Activated T-helper 17 cell treated with anti-CD3 and anti-CD28 coated beads, Interleukin-2, amount 50 U/mL, for 72 hours (primary cell): ENCODE results near the gene ANKRD42. TPM values are rescaled to one million over a fixed set of nuclear protein-coding genes. Genes with fewer than 3 reads are reported as not detected.
"Not testable (repeated sequence)": the region's sequence is repeated elsewhere in the genome, so short reads cannot be mapped to it uniquely, and the experiment has no call there.

ENCODE experiments used
- ATAC-seq: fragments of 150-1000 bp; cut with Tn5 transposase; replicated peaks from 2 replicates; pipeline ENCODE4 v1.10.0; 2021; ENCODE audit warnings: mild to moderate bottlenecking, moderate library complexity
- H3K27ac Mint-ChIP-seq: one replicate; pipeline ENCODE4 v1.8.0; 2022; ENCODE audit warnings: mixed read lengths
- H3K27me3 Mint-ChIP-seq: one replicate; pipeline ENCODE4 v1.8.0; 2022; ENCODE audit warnings: mixed read lengths
- H3K36me3 Mint-ChIP-seq: one replicate; pipeline ENCODE4 v1.8.0; 2022; ENCODE audit warnings: low read depth, mild to moderate bottlenecking, mixed read lengths
- H3K4me1 Mint-ChIP-seq: one replicate; pipeline ENCODE4 v1.8.0; 2022; ENCODE audit warnings: mixed read lengths
- H3K4me3 Mint-ChIP-seq: one replicate; pipeline ENCODE4 v1.8.0; 2022; ENCODE audit warnings: mild to moderate bottlenecking, mixed read lengths
- H3K9me3 Mint-ChIP-seq: one replicate; pipeline ENCODE4 v1.8.0; 2022; ENCODE audit warnings: mixed read lengths
- total RNA-seq, 2 donors: library from RNA; stranded (reverse); gene quantifications; one replicate each; pipeline ENCODE4 v1.2.3, GENCODE V29; 2022

ANKRD42 gene
- total RNA-seq, 2 donors from 2014 or later = 2.2 to 2.3 TPM

- H3K4me1 Mint-ChIP-seq = peaks cover 20% of the 10 kb centered on the region
- H3K27ac Mint-ChIP-seq = peak overlapping the region; percentile 94
- peak overlapping the region; percentile 92 for H3K4me3 Mint-ChIP-seq
- no peaks in the 10 kb centered on the region for H3K9me3 Mint-ChIP-seq
- ATAC-seq = no peak
- H3K36me3 Mint-ChIP-seq = peaks cover 60% of the 10 kb centered on the region
- no peaks in the 10 kb centered on the region for H3K27me3 Mint-ChIP-seq
Observed at GRCh38 chr11:83192606-83193245, 786 bp upstream of the ANKRD42 start.

- Mint-ChIP-seq H3K27me3 (no peaks in the 10 kb centered on the region), H3K27ac (peak overlapping the region; percentile 94), H3K9me3 (no peaks in the 10 kb centered on the region), H3K4me1 (peaks cover 20% of the 10 kb centered on the region), H3K36me3 (peaks cover 43% of the 10 kb centered on the region), H3K4me3 (peak overlapping the region; percentile 92)
- ATAC-seq = peak; percentile 62
Observed at GRCh38 chr11:83194281-83195142, 1.0 kb downstream of the ANKRD42 start.

DNA sequence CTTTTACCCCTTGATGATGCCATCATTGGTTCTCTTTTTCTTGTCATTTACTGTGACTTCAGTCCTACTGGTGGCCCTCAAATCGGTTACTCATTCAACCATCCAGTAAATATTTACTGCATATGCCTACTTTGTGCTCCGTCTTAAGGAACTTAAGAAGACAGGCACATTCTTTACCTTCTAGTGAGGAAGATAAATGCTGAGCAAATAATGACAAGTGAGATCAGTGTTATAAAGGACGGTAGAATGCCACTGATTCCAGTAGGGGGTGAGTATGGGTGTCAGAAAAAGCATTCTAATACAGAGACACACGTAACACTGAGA lies 1.6 kb downstream of the ANKRD42 start:
- Mint-ChIP-seq H3K9me3 (no peaks in the 10 kb centered on the region), H3K27me3 (no peaks in the 10 kb centered on the region), H3K27ac (peak overlapping the region; percentile 94), H3K36me3 (peaks cover 43% of the 10 kb centered on the region), H3K4me1 (peaks cover 23% of the 10 kb centered on the region), H3K4me3 (peak overlapping the region; percentile 92)
- no peak for ATAC-seq

DNA sequence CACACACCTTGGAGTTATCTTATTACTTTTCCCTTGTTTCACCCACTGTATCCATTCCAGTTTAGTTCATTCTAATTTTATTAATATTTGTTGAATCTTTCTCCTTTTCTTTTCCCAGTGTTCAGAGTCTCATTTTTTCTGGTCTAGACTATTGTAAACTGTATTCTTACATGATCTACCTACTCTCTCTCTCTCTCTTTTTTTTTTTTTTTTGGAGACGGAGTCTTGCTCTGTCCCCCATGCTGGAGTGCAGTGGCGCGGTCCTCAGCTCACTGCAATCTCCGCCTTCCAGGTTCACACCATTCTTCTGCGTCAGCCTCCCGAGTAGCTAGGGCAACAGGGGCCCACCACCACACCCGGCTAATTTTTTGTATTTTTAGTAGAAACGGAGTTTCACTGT lies 2.1 kb downstream of the ANKRD42 start:
- Mint-ChIP-seq H3K27ac (peak overlapping the region; percentile 94), H3K36me3 (peaks cover 43% of the 10 kb centered on the region), H3K4me3 (peak overlapping the region; percentile 92), H3K27me3 (no peaks in the 10 kb centered on the region), H3K9me3 (no peaks in the 10 kb centered on the region), H3K4me1 (peaks cover 25% of the 10 kb centered on the region)
- no peak for ATAC-seq

GRCh38 chr11:83200035-83200434 lies 6.5 kb downstream of the ANKRD42 start:
- H3K27me3 Mint-ChIP-seq = no peaks in the 10 kb centered on the region
- peaks cover 15% of the 10 kb centered on the region for H3K4me1 Mint-ChIP-seq
- no peaks in the 10 kb centered on the region for H3K9me3 Mint-ChIP-seq
- no peak overlapping the region for H3K4me3 Mint-ChIP-seq
- no peak for ATAC-seq
- H3K36me3 Mint-ChIP-seq = peaks cover 16% of the 10 kb centered on the region
- no peak overlapping the region for H3K27ac Mint-ChIP-seq

GRCh38 chr11:83205608-83206185 lies 12.2 kb downstream of the ANKRD42 start:
- H3K27ac Mint-ChIP-seq = no peak overlapping the region
- no peaks in the 10 kb centered on the region for H3K4me1 Mint-ChIP-seq
- ATAC-seq = no peak
- H3K36me3 Mint-ChIP-seq = peaks cover 22% of the 10 kb centered on the region
- no peak overlapping the region for H3K4me3 Mint-ChIP-seq
- H3K27me3 Mint-ChIP-seq = no peaks in the 10 kb centered on the region
- H3K9me3 Mint-ChIP-seq = no peaks in the 10 kb centered on the region

DNA sequence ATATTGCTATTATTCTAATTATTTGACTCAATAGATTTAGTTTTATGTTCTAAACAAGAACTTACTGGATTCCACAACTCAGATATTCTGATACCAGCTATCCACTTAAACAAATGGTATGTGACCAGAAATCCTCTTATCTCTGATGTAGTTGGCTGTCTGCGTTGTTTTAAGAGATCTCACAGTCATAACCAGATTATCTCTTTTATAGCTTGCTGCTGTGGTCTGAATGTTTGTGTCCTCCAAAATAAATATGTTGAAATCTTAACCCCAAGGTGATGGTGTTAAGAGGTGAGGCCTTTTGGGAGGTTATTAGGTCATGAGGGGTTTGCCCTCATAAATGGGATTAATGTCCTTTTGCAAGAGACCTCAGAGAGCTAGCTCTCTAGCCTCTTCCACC lies 12.7 kb downstream of the ANKRD42 start:
- H3K4me1 Mint-ChIP-seq = no peaks in the 10 kb centered on the region
- no peak for ATAC-seq

GRCh38 chr11:83206771-83207382 lies 13.4 kb downstream of the ANKRD42 start:
- not testable (repeated sequence) for ATAC-seq, H3K4me3 Mint-ChIP-seq, H3K27ac Mint-ChIP-seq, H3K9me3 Mint-ChIP-seq, H3K27me3 Mint-ChIP-seq, H3K4me1 Mint-ChIP-seq
- peaks cover 23% of the 10 kb centered on the region for H3K36me3 Mint-ChIP-seq

More for the DNA sequence above, 12.7 kb downstream of the ANKRD42 start:
- Mint-ChIP-seq H3K4me3 (no peak overlapping the region), H3K9me3 (no peaks in the 10 kb centered on the region), H3K27me3 (no peaks in the 10 kb centered on the region), H3K27ac (no peak overlapping the region), H3K36me3 (peaks cover 19% of the 10 kb centered on the region)

DNA sequence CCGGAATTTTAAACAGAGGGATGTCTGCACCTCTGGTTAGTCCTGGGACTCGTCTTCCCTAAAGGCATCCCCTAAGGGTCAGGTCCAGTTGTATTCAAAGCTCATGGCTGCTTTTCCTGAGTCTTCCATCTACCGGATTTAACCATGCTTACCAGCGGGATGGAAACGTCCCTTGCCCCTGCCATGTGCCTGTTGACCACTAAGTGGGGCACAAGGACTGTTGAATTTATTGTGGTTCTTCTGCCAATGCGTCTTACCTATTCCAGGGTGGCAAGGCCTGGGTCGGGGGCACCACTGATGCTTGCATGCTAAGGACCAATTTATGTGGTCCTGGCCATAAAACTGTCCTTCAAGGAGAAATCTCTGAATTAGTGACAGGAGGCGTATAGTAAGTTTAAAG lies 25.6 kb downstream of the ANKRD42 start:
- no peaks in the 10 kb centered on the region for H3K4me1 Mint-ChIP-seq
- no peaks in the 10 kb centered on the region for H3K27me3 Mint-ChIP-seq
- no peaks in the 10 kb centered on the region for H3K9me3 Mint-ChIP-seq
- H3K36me3 Mint-ChIP-seq = no peaks in the 10 kb centered on the region
- H3K27ac Mint-ChIP-seq = no peak overlapping the region
- no peak for ATAC-seq
- no peak overlapping the region for H3K4me3 Mint-ChIP-seq

- Mint-ChIP-seq H3K36me3 (no peaks in the 10 kb centered on the region), H3K27ac (no peak overlapping the region), H3K9me3 (no peaks in the 10 kb centered on the region), H3K4me3 (no peak overlapping the region), H3K4me1 (no peaks in the 10 kb centered on the region), H3K27me3 (no peaks in the 10 kb centered on the region)
- ATAC-seq = no peak
Observed at GRCh38 chr11:83220260-83220659, 26.7 kb downstream of the ANKRD42 start.

GRCh38 chr11:83221694-83222093 lies 28.2 kb downstream of the ANKRD42 start:
- no peak for ATAC-seq
- Mint-ChIP-seq H3K27me3 (no peaks in the 10 kb centered on the region), H3K27ac (no peak overlapping the region), H3K36me3 (no peaks in the 10 kb centered on the region), H3K4me3 (no peak overlapping the region), H3K9me3 (no peaks in the 10 kb centered on the region), H3K4me1 (no peaks in the 10 kb centered on the region)

GRCh38 chr11:83222499-83222898 lies 29.0 kb downstream of the ANKRD42 start:
- H3K27ac Mint-ChIP-seq = no peak overlapping the region
- no peaks in the 10 kb centered on the region for H3K27me3 Mint-ChIP-seq
- H3K36me3 Mint-ChIP-seq = no peaks in the 10 kb centered on the region
- no peaks in the 10 kb centered on the region for H3K4me1 Mint-ChIP-seq
- ATAC-seq = no peak
- no peaks in the 10 kb centered on the region for H3K9me3 Mint-ChIP-seq
- no peak overlapping the region for H3K4me3 Mint-ChIP-seq

GRCh38 chr11:83223457-83223856 lies 29.9 kb downstream of the ANKRD42 start:
- H3K27me3 Mint-ChIP-seq = no peaks in the 10 kb centered on the region
- ATAC-seq = no peak
- no peak overlapping the region for H3K27ac Mint-ChIP-seq
- H3K4me3 Mint-ChIP-seq = no peak overlapping the region
- H3K4me1 Mint-ChIP-seq = no peaks in the 10 kb centered on the region
- no peaks in the 10 kb centered on the region for H3K9me3 Mint-ChIP-seq
- no peaks in the 10 kb centered on the region for H3K36me3 Mint-ChIP-seq

DNA sequence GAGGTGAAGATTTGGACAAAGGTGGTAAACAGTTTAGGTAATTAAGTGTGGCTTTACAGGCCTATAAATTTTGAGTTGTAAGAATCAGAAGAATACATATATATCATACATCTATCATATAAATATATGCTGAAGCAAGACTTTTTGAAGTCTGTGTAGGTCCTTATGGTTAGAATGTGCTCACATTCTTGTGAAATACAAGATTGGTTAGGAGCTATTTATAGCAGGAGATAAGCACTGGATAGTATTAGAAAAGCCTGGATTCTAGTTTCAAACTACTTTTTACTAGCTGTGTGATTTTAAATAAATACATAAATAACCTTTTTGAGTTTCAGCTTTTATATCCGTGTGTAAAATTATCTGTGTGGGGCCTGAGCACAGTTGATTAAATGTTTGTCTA lies 42.3 kb downstream of the ANKRD42 start:
- Mint-ChIP-seq H3K27me3 (no peaks in the 10 kb centered on the region), H3K4me1 (no peaks in the 10 kb centered on the region), H3K9me3 (no peaks in the 10 kb centered on the region), H3K27ac (no peak overlapping the region), H3K4me3 (no peak overlapping the region), H3K36me3 (no peaks in the 10 kb centered on the region)
- no peak for ATAC-seq

GRCh38 chr11:83238111-83238510 lies 44.6 kb downstream of the ANKRD42 start:
- no peak overlapping the region for H3K27ac Mint-ChIP-seq
- no peaks in the 10 kb centered on the region for H3K9me3 Mint-ChIP-seq
- no peaks in the 10 kb centered on the region for H3K36me3 Mint-ChIP-seq
- no peaks in the 10 kb centered on the region for H3K4me1 Mint-ChIP-seq
- no peak overlapping the region for H3K4me3 Mint-ChIP-seq
- no peaks in the 10 kb centered on the region for H3K27me3 Mint-ChIP-seq
- no peak for ATAC-seq
